Right lobe of liver (tissue), 6 donors: ENCODE results near the gene MMP24OS. TPM values are rescaled to one million over a fixed set of nuclear protein-coding genes. Genes with fewer than 3 reads are reported as not detected.

Experiments used
- ATAC-seq, 4 donors: fragments of 200-7000 bp; cut with Tn5 transposase; one replicate each; pipeline ENCODE4 v1.9.1; 2020; ENCODE audit warnings: mild to moderate bottlenecking in 4 of 4, moderate library complexity in 4 of 4
- DNase-seq, 3 donors: peaks; one replicate each; pipeline ENCODE4 v3.0.0-alpha.2; 2020
- H3K27ac ChIP-seq, 3 donors: fragments of 200-600 bp; one replicate each; pipeline ENCODE4 v1.8.0; 2022
- H3K27me3 ChIP-seq, 2 donors: fragments of 200-600 bp; one replicate each; pipeline ENCODE4 v1.8.0; 2022
- H3K36me3 ChIP-seq, 4 donors: fragments of 200-600 bp; sonication (generic) in 1 of 4; one replicate each; pipeline versions ENCODE4 v1.5.1 to v1.8.0; 2017 to 2022; ENCODE audit warnings: control low read depth in 1 of 4
- H3K4me1 ChIP-seq, 4 donors: fragments of 200-600 bp; sonication (generic) in 1 of 4; one replicate each; pipeline versions ENCODE4 v1.5.1 to v1.8.0; 2017 to 2022; ENCODE audit warnings: control low read depth in 1 of 4
- H3K4me3 ChIP-seq, 3 donors: fragments of 200-600 bp; one replicate each; pipeline ENCODE4 v1.8.0; 2022
- H3K9me3 ChIP-seq, 4 donors: fragments of 200-600 bp; sonication (generic) in 1 of 4; one replicate each; pipeline versions ENCODE4 v1.5.1 to v1.8.0; 2017 to 2022; ENCODE audit warnings: control low read depth in 1 of 4
- POLR2A ChIP-seq: fragments of 450-650 bp; IDR thresholded peaks from one replicate; pipeline ENCODE4 v1.6.1; 2017; ENCODE audit warnings: antibody characterized with exemption, mild to moderate bottlenecking
- WGBS: methylation state at CpG from one replicate; pipeline ENCODE4 v1.1.6; 2018; ENCODE audit warnings: low coverage, low lambda C conversion rate; ENCODE audit not compliant: insufficient coverage; ENCODE audit errors: missing lambda C conversion rate; 5-methylcytosine and 5-hydroxymethylcytosine counted together
- intact Hi-C, 2 donors: fragments of 100-400 bp; cut with DNase I; formaldehyde crosslinking; loops; one replicate each; pipeline versions ENCODE4 v1.11.2 to v1.14.1; 2022
- total RNA-seq, 6 experiments: library from RNA; depleted of rRNA in 2 of 6; stranded (reverse); fragments of >200 nt in 2 of 6; fragmentation: NEBNext Ultra II Directional in 3 of 6; extraction: Animal tissue kit (Norgen Biotek cat#: 25700) in 3 of 6; gene quantifications; one replicate each; pipeline versions ENCODE4 v1.1.0 to v1.2.4, GENCODE V29; 2016 to 2023
- TF ChIP-seq, protein P1 (sequence below), 4 donors: fragments of 200-600 bp in 3 of 4; fragments of 450-650 bp in 1 of 4; IDR thresholded peaks; one replicate each; pipeline versions ENCODE4 v1.5.1 to v1.8.0; 2016 to 2022; ENCODE audit warnings: antibody characterized with exemption in 4 of 4, mild to moderate bottlenecking in 2 of 4
- donor health status: DM: no; HTN: yes; CAD: no.
- donor health status: DM: no; HTN: no; CAD: no.
- donor health status: DM: no; HTN: no; CAD: no.
- donor health status: DM: no; HTN: yes; CAD: no.
- donor health status: DM: no; HTN: yes; CAD: no.

Gene MMP24OS
- total RNA-seq, 6 experiments from 2014 or later = 13.3 to 40.7 (median 23.5) TPM

DNA sequence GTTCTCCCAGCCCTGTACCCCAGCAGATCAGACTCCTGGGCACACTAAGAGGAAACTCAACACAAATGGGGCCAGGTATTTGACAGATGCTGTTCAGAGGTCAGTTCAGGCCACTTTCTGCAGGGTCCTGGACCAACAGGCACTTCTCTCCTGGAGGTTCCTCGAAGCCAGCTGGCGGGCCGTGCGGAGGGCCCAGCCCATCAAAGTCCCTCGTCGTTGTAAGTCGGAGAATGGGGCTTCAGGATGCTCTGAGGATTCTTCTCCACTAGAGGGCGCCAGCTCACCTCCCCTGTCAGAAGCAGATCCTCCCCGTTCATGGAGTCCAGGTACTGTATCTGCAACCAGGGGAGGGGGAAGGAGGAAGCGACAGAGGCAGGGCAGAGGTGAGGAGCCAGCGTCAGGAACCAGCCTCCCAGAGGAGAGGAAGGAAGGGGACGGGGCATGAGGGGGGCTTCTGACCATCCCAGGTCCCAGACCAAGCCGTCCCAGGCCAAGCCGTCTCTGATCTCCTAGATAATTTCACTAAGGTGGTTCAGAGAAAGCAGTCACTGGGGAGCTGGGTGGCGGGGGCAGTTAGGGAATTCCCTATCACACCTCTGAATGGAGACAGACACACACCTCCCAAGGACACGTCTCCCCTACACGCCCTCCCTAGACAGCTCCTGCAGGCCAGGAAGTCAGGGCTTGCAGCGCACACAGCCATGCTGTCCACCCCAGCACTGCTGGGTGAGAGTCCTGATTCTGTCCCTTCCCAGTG is 26.0 kb upstream of the MMP24OS start:
- ATAC-seq = peak; percentile 66 to 78 (median 77)
- WGBS = 24% methylated on average over 8 of the region's 18 CpGs

GRCh38 chr20:35303382-35303734 is 25.4 kb upstream of the MMP24OS start:
- Histone ChIP-seq H3K36me3 (no peaks in the 10 kb centered on the region), H3K27me3 (no peaks in the 10 kb centered on the region), H3K27ac (no peak overlapping the region), H3K9me3 (no peaks in the 10 kb centered on the region), H3K4me3 (no peak overlapping the region), H3K4me1 (peaks cover 0 to 23% (median 8%) of the 10 kb centered on the region in 4 donors)
- no peak for ATAC-seq
- intact Hi-C loops = loop anchor here (5.0 kb wide), 2 partner anchors 144 to 149 kb away; no protein-coding TSS in a partner anchor
- no peak for DNase-seq
- TF ChIP-seq POLR2A = no peak
- WGBS = 16% methylated on average over 2 of the region's 11 CpGs

More for the DNA sequence above, 26.0 kb upstream of the MMP24OS start:
- Histone ChIP-seq H3K4me1 (peaks cover 0 to 26% (median 10%) of the 10 kb centered on the region in 4 donors), H3K9me3 (no peaks in the 10 kb centered on the region), H3K4me3 (no peak overlapping the region), H3K36me3 (no peaks in the 10 kb centered on the region), H3K27ac (no peak overlapping the region), H3K27me3 (no peaks in the 10 kb centered on the region)
- peak; percentile 70 to 83 (median 70) for DNase-seq
- TF ChIP-seq, protein P1, sequence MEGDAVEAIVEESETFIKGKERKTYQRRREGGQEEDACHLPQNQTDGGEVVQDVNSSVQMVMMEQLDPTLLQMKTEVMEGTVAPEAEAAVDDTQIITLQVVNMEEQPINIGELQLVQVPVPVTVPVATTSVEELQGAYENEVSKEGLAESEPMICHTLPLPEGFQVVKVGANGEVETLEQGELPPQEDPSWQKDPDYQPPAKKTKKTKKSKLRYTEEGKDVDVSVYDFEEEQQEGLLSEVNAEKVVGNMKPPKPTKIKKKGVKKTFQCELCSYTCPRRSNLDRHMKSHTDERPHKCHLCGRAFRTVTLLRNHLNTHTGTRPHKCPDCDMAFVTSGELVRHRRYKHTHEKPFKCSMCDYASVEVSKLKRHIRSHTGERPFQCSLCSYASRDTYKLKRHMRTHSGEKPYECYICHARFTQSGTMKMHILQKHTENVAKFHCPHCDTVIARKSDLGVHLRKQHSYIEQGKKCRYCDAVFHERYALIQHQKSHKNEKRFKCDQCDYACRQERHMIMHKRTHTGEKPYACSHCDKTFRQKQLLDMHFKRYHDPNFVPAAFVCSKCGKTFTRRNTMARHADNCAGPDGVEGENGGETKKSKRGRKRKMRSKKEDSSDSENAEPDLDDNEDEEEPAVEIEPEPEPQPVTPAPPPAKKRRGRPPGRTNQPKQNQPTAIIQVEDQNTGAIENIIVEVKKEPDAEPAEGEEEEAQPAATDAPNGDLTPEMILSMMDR (IDR thresholded peaks at IDR 0.05) = peak; percentile 90 to 93 (median 92)
- no peak for TF ChIP-seq POLR2A
- intact Hi-C loops = loop anchor here (5.0 kb wide), 2 partner anchors 143 to 148 kb away; no protein-coding TSS in a partner anchor

- Histone ChIP-seq H3K27ac (no peak overlapping the region), H3K4me3 (no peak overlapping the region), H3K9me3 (no peaks in the 10 kb centered on the region), H3K4me1 (peaks cover 0 to 17% (median 6%) of the 10 kb centered on the region in 4 donors), H3K36me3 (no peaks in the 10 kb centered on the region), H3K27me3 (no peaks in the 10 kb centered on the region)
- 89% methylated on average over 4 of the region's 6 CpGs for WGBS
- ATAC-seq = no peak
- TF ChIP-seq POLR2A = no peak
- TF ChIP-seq, protein P1 (IDR thresholded peaks at IDR 0.05) = no peak
- no peak for DNase-seq
- intact Hi-C loops = loop anchor here (5.0 kb wide), 2 partner anchors 145 to 150 kb away; no protein-coding TSS in a partner anchor
Observed at GRCh38 chr20:35302421-35303335, 24.8 kb upstream of the MMP24OS start.

DNA sequence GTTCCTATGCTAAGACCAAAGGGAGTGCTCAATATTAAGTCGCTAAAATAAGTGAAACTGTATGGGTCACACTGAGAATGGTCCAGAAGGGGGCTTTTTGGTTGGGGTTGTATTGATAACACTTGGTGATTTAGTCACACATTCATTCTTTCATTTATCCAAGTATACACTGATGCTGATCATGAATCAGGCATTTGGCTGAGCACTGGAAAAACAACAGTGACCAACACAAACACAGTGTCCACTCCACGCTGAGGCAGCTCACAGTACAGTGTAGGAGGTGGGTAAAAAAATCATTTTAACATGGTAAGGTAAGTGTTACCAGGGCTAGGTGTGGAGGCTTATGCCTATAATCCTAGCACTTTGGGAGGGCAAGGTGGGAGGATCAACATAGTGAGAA is 23.5 kb upstream of the MMP24OS start:
- Histone ChIP-seq H3K4me3 (no peak overlapping the region), H3K27me3 (no peaks in the 10 kb centered on the region), H3K36me3 (no peaks in the 10 kb centered on the region), H3K9me3 (no peaks in the 10 kb centered on the region), H3K27ac (no peak overlapping the region), H3K4me1 (peaks cover 0 to 6% (median 2%) of the 10 kb centered on the region in 4 donors)
- intact Hi-C loops = loop anchor here (5.0 kb wide), 2 partner anchors 146 to 151 kb away; no protein-coding TSS in a partner anchor
- TF ChIP-seq POLR2A = no peak
- TF ChIP-seq, protein P1 (IDR thresholded peaks at IDR 0.05) = no peak
- ATAC-seq = no peak
- WGBS = 79% methylated on average over 2 of the region's 2 CpGs
- no peak for DNase-seq
